ENCODE data around the gene CPA2. TPM values are rescaled to one million over a fixed set of nuclear protein-coding genes. Genes with fewer than 3 reads are reported as not detected.

Gene CPA2
- polyA plus RNA-seq, 2 of the 4 experiments (the other 2 are of a cell fraction): not detected

- ATAC-seq (no peak), DNase-seq (ENCODE audit: low read depth in 1 of 2, low spot score in 1 of 2) (no peak), FAIRE-seq (no peak)
- H3K4me3 ChIP-seq: no peak overlapping the region
- no peaks in the 10 kb centered on the region for H3K4me1 ChIP-seq
- 79% methylated on average over 5 of the region's 5 CpGs for WGBS (ENCODE audit: missing lambda C conversion rate)
- POLR2A ChIA-PET: no interaction called here
- H3K9me3 ChIP-seq: no peaks in the 10 kb centered on the region
- TF ChIP-seq BHLHE40 (IDR thresholded peaks at IDR 0.05; ENCODE audit: low read depth, low read length) (no peak), RCOR1 (IDR thresholded peaks at IDR 0.05; ENCODE audit: low read depth, low read length) (no peak), MAFK (IDR thresholded peaks at IDR 0.05; ENCODE audit: partially characterized antibody) (no peak), ZSCAN20 (CRISPR knock-in tag; IDR thresholded peaks at IDR 0.05) (no peak), TP53 (CRISPR knock-in tag; IDR thresholded peaks at IDR 0.05) (no peak), SMC3 (IDR thresholded peaks at IDR 0.05) (no peak), SREBF2 (IDR thresholded peaks at IDR 0.05) (no peak), RAD21 (conservative IDR thresholded peaks at IDR 0.05 in 1 of 2, IDR thresholded peaks at IDR 0.05 in 1 of 2) (no peak), FOXS1 (CRISPR knock-in tag; IDR thresholded peaks at IDR 0.05) (no peak)
- TF ChIP-seq, protein P1, sequence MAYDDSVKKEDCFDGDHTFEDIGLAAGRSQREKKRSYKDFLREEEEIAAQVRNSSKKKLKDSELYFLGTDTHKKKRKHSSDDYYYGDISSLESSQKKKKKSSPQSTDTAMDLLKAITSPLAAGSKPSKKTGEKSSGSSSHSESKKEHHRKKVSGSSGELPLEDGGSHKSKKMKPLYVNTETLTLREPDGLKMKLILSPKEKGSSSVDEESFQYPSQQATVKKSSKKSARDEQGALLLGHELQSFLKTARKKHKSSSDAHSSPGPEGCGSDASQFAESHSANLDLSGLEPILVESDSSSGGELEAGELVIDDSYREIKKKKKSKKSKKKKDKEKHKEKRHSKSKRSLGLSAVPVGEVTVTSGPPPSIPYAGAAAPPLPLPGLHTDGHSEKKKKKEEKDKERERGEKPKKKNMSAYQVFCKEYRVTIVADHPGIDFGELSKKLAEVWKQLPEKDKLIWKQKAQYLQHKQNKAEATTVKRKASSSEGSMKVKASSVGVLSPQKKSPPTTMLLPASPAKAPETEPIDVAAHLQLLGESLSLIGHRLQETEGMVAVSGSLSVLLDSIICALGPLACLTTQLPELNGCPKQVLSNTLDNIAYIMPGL (CRISPR knock-in tag; IDR thresholded peaks at IDR 0.05; ENCODE audit: borderline replicate concordance): no peak
- no peak overlapping the region for H3K27ac ChIP-seq
- H3K4me2 ChIP-seq: no peak overlapping the region
- CTCF ChIA-PET: no interaction called here
Observed at GRCh38 chr7:130275826-130276297, 9.2 kb downstream of the CPA2 start.

DNA sequence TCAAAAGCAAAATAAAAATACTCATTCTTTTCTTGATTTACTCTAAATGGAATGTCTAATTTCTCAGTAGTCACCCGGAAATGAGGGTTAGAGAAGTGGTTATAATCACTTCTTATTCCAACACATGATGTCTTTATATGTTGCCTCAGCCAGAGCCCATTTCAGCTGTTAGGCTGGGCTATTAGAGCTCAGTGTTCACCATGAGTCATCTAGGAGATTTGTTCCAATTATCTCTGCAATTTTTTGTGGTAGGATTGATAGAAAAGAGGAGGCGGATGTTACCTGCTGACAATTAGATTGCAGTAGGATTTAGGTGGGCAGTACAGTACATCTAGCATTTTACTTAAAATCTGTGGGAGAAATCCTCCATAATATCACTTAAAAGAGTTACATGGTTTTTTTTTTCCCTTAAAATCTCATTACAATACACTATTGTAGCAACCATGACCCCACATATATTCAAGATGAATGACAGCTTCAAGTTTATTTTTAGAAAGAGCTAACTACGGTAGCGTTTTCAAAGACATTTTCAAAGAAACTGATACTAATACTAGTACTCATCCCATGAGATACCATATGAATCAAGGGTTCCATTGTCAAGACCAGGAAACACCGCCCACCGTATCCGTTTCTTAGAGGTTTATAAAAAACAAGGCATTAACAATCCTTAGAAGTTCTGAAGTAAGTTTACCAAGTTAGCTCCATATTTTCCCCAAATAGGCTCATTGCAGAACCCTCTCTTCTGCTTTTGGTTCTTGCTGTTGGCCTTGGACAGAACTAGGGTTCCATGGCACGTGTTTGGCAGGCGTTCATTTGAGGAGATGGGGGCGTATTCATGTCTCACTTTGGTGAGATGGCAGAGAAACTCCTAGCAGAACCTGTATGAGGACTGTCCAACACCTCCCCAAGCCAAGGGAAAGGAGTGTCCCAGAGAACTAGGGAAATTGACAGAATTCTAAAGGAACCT is 10.4 kb downstream of the CPA2 start:
- Histone ChIP-seq H3K4me2 (no peak overlapping the region), H3K9me3 (no peaks in the 10 kb centered on the region), H3K27ac (no peak overlapping the region), H3K4me1 (no peaks in the 10 kb centered on the region), H3K4me3 (no peak overlapping the region)
- FAIRE-seq: no peak
- DNase-seq (ENCODE audit: low read depth in 1 of 2, low spot score in 1 of 2): no peak
- 74% methylated on average over 10 of the region's 10 CpGs for WGBS (ENCODE audit: missing lambda C conversion rate)
- ChIA-PET POLR2A (no interaction called here), CTCF (interaction anchor here (0.7 to 1.5 kb wide), 7 partner anchors 10 to 405 kb away, joined by 3 to 4 read pairs (median 3); partner anchors contain the start of gene CPA4)
- no peak for ATAC-seq
- no peak for TF ChIP-seq FOSB (CRISPR knock-in tag; IDR thresholded peaks at IDR 0.05)
- TF ChIP-seq, protein P1 (CRISPR knock-in tag; IDR thresholded peaks at IDR 0.05; ENCODE audit: borderline replicate concordance): no peak
- TF ChIP-seq HEYL (CRISPR knock-in tag; IDR thresholded peaks at IDR 0.05): no peak
- TF ChIP-seq EP300 (IDR thresholded peaks at IDR 0.05): no peak
- TF ChIP-seq RAD21 (conservative IDR thresholded peaks at IDR 0.05 in 1 of 2, IDR thresholded peaks at IDR 0.05 in 1 of 2): no peak
- TF ChIP-seq JUNB (IDR thresholded peaks at IDR 0.05): no peak
- no peak for TF ChIP-seq POLR2AphosphoS2 (conservative IDR thresholded peaks at IDR 0.05; ENCODE audit: low read length)
- no peak for TF ChIP-seq NPAS2 (CRISPR knock-in tag; IDR thresholded peaks at IDR 0.05; ENCODE audit: borderline replicate concordance)
- no peak for TF ChIP-seq ZFP36 (IDR thresholded peaks at IDR 0.05; ENCODE audit: borderline replicate concordance, partially characterized antibody)
- TF ChIP-seq CHD2 (IDR thresholded peaks at IDR 0.05; ENCODE audit: low read length, partially characterized antibody): no peak
- no peak for TF ChIP-seq MYC (IDR thresholded peaks at IDR 0.05; ENCODE audit: borderline replicate concordance, low read length)
- no peak for TF ChIP-seq TFCP2L1 (CRISPR knock-in tag; IDR thresholded peaks at IDR 0.05)
- no peak for TF ChIP-seq HOXA7 (CRISPR knock-in tag; IDR thresholded peaks at IDR 0.05)
- TF ChIP-seq KDM5A (IDR thresholded peaks at IDR 0.05): no peak

All from A549 (cell line).